Trophoblast cell (in vitro differentiated cells and primary cell): Measurements from ENCODE around the gene CSTF3.

Experiments
- DNase-seq, 2 donors: peaks; one replicate each; pipeline ENCODE4 v3.0.0-alpha.2; 2016
- H2AFZ ChIP-seq: 2 replicates; pipeline ENCODE4 v1.6.1; 2013; ENCODE audit warnings: low read length, moderate library complexity, mild to moderate bottlenecking; ENCODE audit not compliant: insufficient read depth, poor library complexity
- H2AK5ac ChIP-seq: 2 replicates; pipeline ENCODE4 v1.6.1; 2013; ENCODE audit warnings: mild to moderate bottlenecking, low read length
- H2BK120ac ChIP-seq: 2 replicates; pipeline ENCODE4 v1.6.1; 2013; ENCODE audit warnings: low read length, mild to moderate bottlenecking, moderate library complexity; ENCODE audit not compliant: insufficient read depth, poor library complexity
- H2BK12ac ChIP-seq: 2 replicates; pipeline ENCODE4 v1.6.1; 2013; ENCODE audit warnings: mild to moderate bottlenecking, low read length, moderate library complexity
- H2BK5ac ChIP-seq: 2 replicates; pipeline ENCODE4 v1.6.1; 2013; ENCODE audit warnings: low read length, low read depth, moderate library complexity, mild to moderate bottlenecking; ENCODE audit not compliant: poor library complexity
- H3K14ac ChIP-seq: 2 replicates; pipeline ENCODE4 v1.6.1; 2013; ENCODE audit warnings: mild to moderate bottlenecking, low read length
- H3K18ac ChIP-seq: 2 replicates; pipeline ENCODE4 v1.6.1; 2013; ENCODE audit warnings: mild to moderate bottlenecking, low read length
- H3K23ac ChIP-seq: 2 replicates; pipeline ENCODE4 v1.6.1; 2013; ENCODE audit warnings: low read length
- H3K27ac ChIP-seq: 2 replicates; pipeline ENCODE4 v1.5.1; 2013; ENCODE audit warnings: low read depth, mild to moderate bottlenecking, inconsistent platforms, low read length, moderate library complexity
- H3K27me3 ChIP-seq: 2 replicates; pipeline ENCODE4 v1.6.1; 2013; ENCODE audit warnings: inconsistent platforms, mild to moderate bottlenecking, low read length, moderate library complexity; ENCODE audit not compliant: insufficient read depth
- H3K36me3 ChIP-seq, 2 experiments: 1 replicate in 1 of 2; 2 replicates in 1 of 2; pipeline ENCODE4 v1.6.1; 2013; ENCODE audit warnings: low read length in 2 of 2, mild to moderate bottlenecking in 2 of 2, moderate library complexity in 1 of 2; ENCODE audit not compliant: insufficient read depth in 2 of 2, control insufficient read depth in 1 of 2
- H3K4ac ChIP-seq: 2 replicates; pipeline ENCODE4 v1.6.1; 2013; ENCODE audit warnings: low read depth, mild to moderate bottlenecking, low read length, moderate library complexity
- H3K4me1 ChIP-seq, 2 experiments: 1 replicate in 1 of 2; 2 replicates in 1 of 2; pipeline ENCODE4 v1.6.1; 2013; ENCODE audit warnings: low read length in 2 of 2, mild to moderate bottlenecking in 2 of 2, moderate library complexity in 1 of 2; ENCODE audit not compliant: insufficient read depth in 2 of 2, control insufficient read depth in 1 of 2
- H3K4me2 ChIP-seq: 2 replicates; pipeline ENCODE4 v1.6.1; 2013; ENCODE audit warnings: inconsistent platforms, mild to moderate bottlenecking, low read length, moderate library complexity
- H3K4me3 ChIP-seq: 2 replicates; pipeline ENCODE4 v1.5.1; 2013; ENCODE audit warnings: mild to moderate bottlenecking, low read depth, low read length, inconsistent platforms
- H3K79me1 ChIP-seq: one replicate; pipeline ENCODE4 v1.6.1; 2013; ENCODE audit warnings: low read length
- H3K79me2 ChIP-seq: 2 replicates; pipeline ENCODE4 v1.6.1; 2013; ENCODE audit warnings: low read length, mild to moderate bottlenecking; ENCODE audit not compliant: control insufficient read depth, insufficient read depth, poor library complexity
- H3K9ac ChIP-seq: 2 replicates; pipeline ENCODE4 v1.6.1; 2013; ENCODE audit warnings: mild to moderate bottlenecking, low read length
- H3K9me3 ChIP-seq: 2 replicates; pipeline ENCODE4 v1.6.1; 2013; ENCODE audit warnings: low read depth, mild to moderate bottlenecking, control low read depth, inconsistent platforms, low read length; ENCODE audit not compliant: insufficient read depth
- H4K12ac ChIP-seq: 2 replicates; pipeline ENCODE4 v1.6.1; 2013; ENCODE audit warnings: low read depth, mild to moderate bottlenecking, low read length, moderate library complexity
- H4K8ac ChIP-seq: 2 replicates; pipeline ENCODE4 v1.6.1; 2013; ENCODE audit warnings: low read depth, mild to moderate bottlenecking, low read length, moderate library complexity
- H4K91ac ChIP-seq: one replicate; pipeline ENCODE4 v1.6.1; 2013; ENCODE audit warnings: low read depth, mild to moderate bottlenecking, low read length, moderate library complexity
- WGBS: extraction: QIAGEN DNeasy Blood & Tissue Kit; methylation state at CpG from one replicate; pipeline ENCODE4 v1.1.7; 2013; ENCODE audit warnings: missing lambda C conversion rate; ENCODE audit not compliant: insufficient read length, insufficient coverage; ENCODE audit errors: extremely low coverage; 5-methylcytosine and 5-hydroxymethylcytosine counted together

CSTF3 gene

DNA sequence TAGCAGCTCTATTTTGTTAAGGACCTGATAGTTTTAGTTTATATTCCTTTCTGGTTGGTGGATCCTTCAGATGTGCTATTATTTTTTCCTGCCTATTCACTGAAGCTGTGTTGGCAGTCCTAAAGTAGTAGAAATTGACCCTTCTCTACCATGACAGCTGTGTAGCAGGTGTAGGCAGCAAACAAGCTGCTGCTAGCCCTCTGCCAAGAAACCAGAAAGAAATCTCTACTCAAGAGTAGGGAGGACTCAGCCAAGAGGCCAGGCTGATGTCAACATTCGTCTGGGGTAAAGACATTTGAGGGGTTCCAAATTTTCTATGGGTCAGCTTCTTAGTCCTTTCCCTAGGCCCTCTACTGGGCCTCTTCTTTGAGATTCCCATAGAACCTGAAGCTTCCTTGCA is 51.2 kb downstream of the CSTF3 start:
- Histone ChIP-seq H4K8ac (no peak overlapping the region), H2BK5ac (no peak overlapping the region), H3K9ac (no peak overlapping the region), H3K27me3 (no peaks in the 10 kb centered on the region), H3K4me3 (no peak overlapping the region), H3K4ac (no peak overlapping the region), H2BK120ac (no peak overlapping the region), H3K9me3 (no peaks in the 10 kb centered on the region), H2BK12ac (no peak overlapping the region), H3K14ac (no peak overlapping the region), H4K91ac (no peak overlapping the region), H3K18ac (no peak overlapping the region), H3K23ac (no peak overlapping the region), H2AK5ac (no peak overlapping the region), H3K79me2 (no peaks in the 10 kb centered on the region), H4K12ac (no peak overlapping the region), H2AFZ (no peak overlapping the region), H3K36me3 (no peaks in the 10 kb centered on the region), H3K79me1 (no peaks in the 10 kb centered on the region), H3K4me2 (no peak overlapping the region), H3K4me1 (no peaks in the 10 kb centered on the region), H3K27ac (no peak overlapping the region)
- WGBS: no CpG with 5 or more reads among the region's 1 CpG
- no peak for DNase-seq

DNA sequence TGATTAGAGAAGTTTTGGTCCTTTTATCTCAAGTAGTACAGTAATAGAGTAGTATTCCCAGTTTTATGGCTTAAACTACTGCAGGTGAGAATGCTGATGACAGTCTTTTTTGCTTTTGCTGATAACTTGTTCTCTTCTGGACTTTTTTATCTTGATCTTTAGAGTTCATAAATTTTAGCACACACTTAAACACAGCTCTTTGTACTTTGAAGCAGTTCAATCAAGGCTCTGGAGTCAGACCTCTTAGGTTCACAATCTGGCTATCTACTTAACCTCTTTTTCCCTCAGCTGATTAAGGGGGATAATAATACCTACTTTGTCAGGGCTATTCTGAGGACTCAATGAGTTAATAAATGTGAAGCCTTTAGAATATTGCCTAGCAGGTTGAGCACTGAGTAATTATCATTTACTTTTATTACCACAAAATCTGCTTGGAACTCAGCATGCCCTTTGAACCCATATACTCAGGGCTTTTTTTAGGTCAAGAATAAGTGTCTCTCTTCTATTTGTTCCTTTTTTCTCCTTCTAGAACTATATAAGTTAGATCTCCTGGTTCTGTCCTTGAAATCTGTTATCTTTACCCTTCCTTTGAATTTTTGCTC is 51.9 kb downstream of the CSTF3 start:
- no peak overlapping the region for H2BK5ac ChIP-seq

DNA sequence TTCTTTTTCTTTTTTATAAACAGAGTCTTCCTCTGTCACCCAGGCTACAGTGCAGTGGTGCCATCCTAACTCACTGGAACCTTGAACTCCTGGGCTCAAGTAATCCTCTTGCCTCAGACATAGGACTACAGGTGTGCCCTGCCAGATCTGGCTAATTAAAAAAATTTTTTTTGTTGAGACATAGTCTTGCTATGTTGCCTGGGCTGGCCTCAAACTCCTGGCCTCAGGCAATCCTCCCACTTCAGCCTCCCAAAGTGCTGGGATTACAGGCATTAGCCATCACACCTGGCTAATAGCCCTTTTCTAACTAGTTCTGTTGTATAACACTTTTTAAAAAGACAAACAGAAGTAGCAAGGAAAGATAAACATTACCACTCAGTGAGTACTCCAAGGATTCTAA is 57.4 kb downstream of the CSTF3 start:
- Histone ChIP-seq H3K9me3 (no peaks in the 10 kb centered on the region), H2BK120ac (no peak overlapping the region), H3K4me2 (no peak overlapping the region), H3K23ac (no peak overlapping the region), H2AK5ac (no peak overlapping the region), H3K27ac (no peak overlapping the region), H3K14ac (no peak overlapping the region), H2BK12ac (no peak overlapping the region), H4K12ac (no peak overlapping the region), H3K4me1 (no peaks in the 10 kb centered on the region), H3K4me3 (no peak overlapping the region), H3K79me2 (no peaks in the 10 kb centered on the region), H4K8ac (no peak overlapping the region), H3K18ac (no peak overlapping the region), H3K9ac (no peak overlapping the region), H3K27me3 (no peaks in the 10 kb centered on the region), H3K4ac (no peak overlapping the region), H4K91ac (no peak overlapping the region), H3K79me1 (no peaks in the 10 kb centered on the region), H2BK5ac (no peak overlapping the region), H2AFZ (no peak overlapping the region), H3K36me3 (peaks cover 10 to 15% of the 10 kb centered on the region in 2 experiments)
- DNase-seq: peak; percentile 79 to 86

More for the DNA sequence above, 51.9 kb downstream of the CSTF3 start:
- Histone ChIP-seq H3K4me1 (no peaks in the 10 kb centered on the region), H2BK120ac (no peak overlapping the region), H3K9ac (no peak overlapping the region), H3K14ac (no peak overlapping the region), H3K4me3 (no peak overlapping the region), H3K18ac (no peak overlapping the region), H3K79me1 (no peaks in the 10 kb centered on the region), H2AFZ (no peak overlapping the region), H3K27me3 (no peaks in the 10 kb centered on the region), H3K27ac (no peak overlapping the region), H4K12ac (no peak overlapping the region), H4K91ac (no peak overlapping the region), H3K4me2 (no peak overlapping the region), H2AK5ac (no peak overlapping the region), H2BK12ac (no peak overlapping the region), H4K8ac (no peak overlapping the region), H3K23ac (no peak overlapping the region), H3K79me2 (no peaks in the 10 kb centered on the region), H3K9me3 (no peaks in the 10 kb centered on the region), H3K36me3 (peaks cover 2 to 4% of the 10 kb centered on the region in 2 experiments), H3K4ac (no peak overlapping the region)
- no peak for DNase-seq

DNA sequence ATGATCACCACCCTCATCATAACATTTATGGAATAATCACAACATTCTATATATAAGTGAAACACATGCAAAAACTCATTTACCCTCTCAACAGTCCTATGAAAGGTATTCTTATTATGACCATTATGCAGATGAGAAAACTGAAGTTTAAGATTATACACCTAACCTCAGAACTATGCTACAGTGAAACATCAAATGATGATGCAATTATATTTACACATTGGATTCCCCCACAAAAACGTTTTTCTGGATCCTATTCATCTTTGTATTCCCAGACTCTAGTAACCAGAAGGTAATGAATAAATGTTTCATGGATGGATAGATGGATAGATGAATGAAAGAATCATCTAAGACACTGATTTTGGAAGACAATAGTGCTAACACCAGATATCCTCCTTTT is 67.1 kb downstream of the CSTF3 start:
- no peaks in the 10 kb centered on the region for H3K79me1 ChIP-seq
- no peak overlapping the region for H2BK120ac ChIP-seq
- no CpG with 5 or more reads among the region's 1 CpG for WGBS
- H3K23ac ChIP-seq: no peak overlapping the region
- H3K27me3 ChIP-seq: no peaks in the 10 kb centered on the region
- H2AFZ ChIP-seq: no peak overlapping the region
- no peak overlapping the region for H3K9ac ChIP-seq
- no peak overlapping the region for H2AK5ac ChIP-seq
- no peaks in the 10 kb centered on the region for H3K4me1 ChIP-seq
- DNase-seq: no peak
- no peak overlapping the region for H3K14ac ChIP-seq
- H3K4ac ChIP-seq: no peak overlapping the region
- no peaks in the 10 kb centered on the region for H3K79me2 ChIP-seq
- H4K91ac ChIP-seq: no peak overlapping the region
- no peak overlapping the region for H2BK5ac ChIP-seq
- no peaks in the 10 kb centered on the region for H3K9me3 ChIP-seq
- no peak overlapping the region for H3K4me2 ChIP-seq
- H3K27ac ChIP-seq: no peak overlapping the region
- H4K12ac ChIP-seq: no peak overlapping the region
- peaks cover 4 to 5% of the 10 kb centered on the region in 2 experiments for H3K36me3 ChIP-seq
- H2BK12ac ChIP-seq: no peak overlapping the region
- H3K18ac ChIP-seq: no peak overlapping the region
- H3K4me3 ChIP-seq: no peak overlapping the region
- H4K8ac ChIP-seq: no peak overlapping the region
